ENCODE results near the gene TMEM184B. TPM values are rescaled to one million over a fixed set of nuclear protein-coding genes. Genes with fewer than 3 reads are reported as not detected.

TMEM184B gene
- total and polyA plus RNA-seq, 2 of the 8 experiments (the other 6 are each of a cell fraction or from before 2014, with no cell fraction given), result 41.6 to 81.0 TPM

GRCh38 chr22:38196791-38197419, 75.9 kb downstream of the TMEM184B start (continued):
- TF ChIP-seq USF2 (IDR thresholded peaks at IDR 0.05; ENCODE audit: low read length) (no peak), GABPA (IDR thresholded peaks at IDR 0.05; ENCODE audit: borderline replicate concordance, insufficient read depth, low read length) (no peak), CHD1 (IDR thresholded peaks at IDR 0.05; ENCODE audit: low read depth, low read length) (no peak), TBP (IDR thresholded peaks at IDR 0.05; ENCODE audit: low read depth, low read length) (no peak), SP1 (IDR thresholded peaks at IDR 0.05; ENCODE audit: low read depth, low read length) (no peak), CTBP2 (IDR thresholded peaks at IDR 0.05; ENCODE audit: borderline replicate concordance, insufficient read depth, insufficient read length, low read length) (no peak), CREB1 (IDR thresholded peaks at IDR 0.05) (no peak), MAFK (IDR thresholded peaks at IDR 0.05; ENCODE audit: low read depth, low read length) (no peak)
